B cell (primary cell): Measurements from ENCODE around the gene PDZD2.
"Not testable (repeated sequence)": the region's sequence is repeated elsewhere in the genome, so short reads cannot be mapped to it uniquely, and the experiment has no call there.

Source experiments
- CTCF ChIP-seq: fragments of 200-600 bp; IDR thresholded peaks from one replicate; pipeline ENCODE4 v1.8.0; 2022; ENCODE audit warnings: antibody characterized with exemption, mild to moderate bottlenecking
- EZH2 ChIP-seq: IDR thresholded peaks from 2 replicates; pipeline ENCODE4 v1.6.1; 2012; ENCODE audit warnings: borderline replicate concordance, low read depth, mild to moderate bottlenecking, moderate library complexity, low read length; ENCODE audit not compliant: insufficient read depth, poor library complexity, severe bottlenecking

DNA sequence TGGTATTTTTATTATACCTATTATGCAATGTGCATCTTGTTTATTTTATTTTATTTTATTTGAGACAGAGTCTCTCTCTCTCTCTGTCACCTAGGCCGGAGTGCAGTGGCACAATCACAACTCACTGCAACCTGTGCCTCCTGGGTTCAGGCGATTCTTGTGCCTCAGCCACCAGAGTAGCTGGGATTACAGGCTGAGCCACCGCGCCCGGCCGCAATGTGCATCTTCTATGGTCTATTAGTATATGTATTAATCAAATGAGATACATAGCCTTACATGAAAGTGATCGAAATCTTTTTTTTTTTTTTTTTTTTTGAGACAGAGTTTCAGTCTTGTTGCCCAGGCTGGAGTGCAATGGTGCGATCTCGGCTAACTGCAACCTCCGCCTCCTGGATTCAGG, 89.9 kb downstream of the PDZD2 start:
- not testable (repeated sequence) for TF ChIP-seq CTCF, EZH2
